Measurements from ENCODE around the gene MAST4.

The MAST4 gene

DNA sequence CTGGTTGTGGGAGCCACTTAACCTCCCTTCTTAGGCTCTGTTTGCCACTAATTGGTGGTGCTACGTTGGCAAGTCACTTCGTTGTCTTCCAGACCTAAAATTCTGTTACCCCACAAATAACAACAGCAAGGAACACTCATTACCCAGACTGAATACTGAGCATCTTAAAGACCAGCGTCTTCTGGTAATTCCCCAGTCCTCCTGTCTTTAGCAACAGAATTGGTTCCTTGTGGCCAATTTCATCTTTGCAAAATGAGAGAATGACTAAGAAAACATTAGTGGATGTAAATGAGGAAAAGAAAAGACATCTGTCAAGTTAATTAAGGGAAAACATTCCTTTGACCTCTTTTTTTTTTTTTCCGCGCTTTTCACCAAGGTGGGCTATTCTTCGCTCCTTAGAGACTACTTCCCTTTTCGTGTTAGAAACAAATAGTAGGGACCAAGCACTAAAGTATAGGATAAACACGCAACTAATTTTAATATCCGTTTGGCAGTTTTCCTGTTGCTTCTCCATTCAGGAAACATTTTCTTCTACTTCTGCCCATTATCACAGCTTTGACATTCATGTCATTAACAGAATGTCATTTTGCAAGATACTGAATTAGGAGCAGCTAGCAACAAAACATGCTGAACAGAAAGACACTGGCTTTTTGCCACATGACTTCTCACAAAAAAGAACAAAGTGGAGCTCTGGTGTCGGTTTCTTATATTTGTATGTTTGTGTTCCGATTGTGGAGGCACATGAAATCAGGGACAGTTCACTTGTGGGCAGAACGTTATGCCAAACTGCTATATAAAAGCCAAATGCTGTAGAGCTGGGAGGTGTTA, 446.2 kb downstream of the MAST4 start:
- DNase-seq (ENCODE audit: low read depth in 2 of 2): no peak

- DNase-seq (ENCODE audit: low read depth in 2 of 2): no peak
These were observed 447.8 kb downstream of the MAST4 start for GRCh38 chr5:67043796-67044511.

- no peak for DNase-seq (ENCODE audit: low read depth in 2 of 2)
These were observed 449.9 kb downstream of the MAST4 start for GRCh38 chr5:67045816-67046740.

GRCh38 chr5:67047160-67047559, 451.0 kb downstream of the MAST4 start:
- no peak for DNase-seq (ENCODE audit: low read depth in 2 of 2)

DNA sequence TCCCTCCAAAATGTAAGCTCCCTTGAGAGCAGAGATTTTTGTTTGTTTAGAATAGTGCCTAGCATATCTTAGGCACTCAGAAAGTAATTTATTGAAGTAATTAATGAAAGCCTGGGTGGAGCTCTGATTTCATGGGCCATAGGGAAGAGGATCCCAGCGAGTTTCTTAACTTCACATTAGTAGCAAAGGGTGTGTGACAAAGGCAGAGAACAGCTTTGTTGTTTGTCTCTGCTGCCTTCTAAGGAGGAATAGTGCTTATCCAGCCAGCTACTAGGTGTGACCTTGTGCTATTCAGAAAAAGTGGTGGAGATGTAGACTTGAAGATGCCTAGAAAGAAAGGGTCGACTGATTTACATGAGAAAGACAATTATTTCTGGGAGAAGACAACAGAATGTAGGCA, 451.4 kb downstream of the MAST4 start:
- no peak for DNase-seq (ENCODE audit: low read depth in 2 of 2)

GRCh38 chr5:67050125-67050524, 453.9 kb downstream of the MAST4 start:
- no peak for DNase-seq (ENCODE audit: low read depth in 2 of 2)

DNA sequence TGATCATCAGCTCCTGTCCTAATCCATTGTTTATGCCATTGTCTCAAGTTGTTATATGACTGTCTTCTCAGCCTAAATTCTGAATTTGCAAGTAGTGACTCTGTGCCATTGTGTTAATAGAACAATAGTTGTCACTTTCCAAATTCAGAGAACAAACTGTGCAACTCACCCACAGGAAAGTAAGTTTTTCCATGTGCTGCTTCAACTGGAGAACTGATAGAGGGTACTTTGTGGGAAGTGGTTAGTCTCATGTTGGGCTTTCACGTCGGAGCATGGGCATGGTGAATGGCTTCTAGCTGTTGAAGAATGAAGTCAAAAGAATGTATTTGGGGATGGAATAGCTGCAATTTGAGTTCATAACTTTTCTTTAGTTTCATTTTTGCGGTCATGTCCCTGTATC, 454.4 kb downstream of the MAST4 start:
- no peak for DNase-seq (ENCODE audit: low read depth in 2 of 2)

DNA sequence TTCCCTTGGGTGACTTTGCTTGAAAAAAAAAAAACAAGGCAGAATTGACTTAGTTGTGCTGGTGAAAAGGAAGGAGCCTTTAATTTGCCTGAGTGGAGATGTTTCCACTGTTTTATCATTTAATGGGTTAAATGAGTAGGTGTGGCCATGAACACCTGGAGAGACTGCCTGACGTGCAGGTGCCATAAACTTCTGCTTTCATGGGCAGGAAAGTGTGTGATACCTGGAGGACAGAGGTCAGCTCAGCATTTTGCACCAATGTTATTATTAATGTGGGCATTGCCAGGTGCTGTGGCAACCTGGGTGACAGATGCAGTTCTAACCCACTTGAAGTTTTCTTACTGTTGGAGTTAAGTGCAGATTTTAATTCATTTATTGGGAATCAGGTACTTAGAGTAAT, 455.0 kb downstream of the MAST4 start:
- no peak for DNase-seq (ENCODE audit: low read depth in 2 of 2)

- DNase-seq (ENCODE audit: low read depth in 2 of 2): no peak
These were observed 455.8 kb downstream of the MAST4 start for GRCh38 chr5:67052034-67052433.

DNA sequence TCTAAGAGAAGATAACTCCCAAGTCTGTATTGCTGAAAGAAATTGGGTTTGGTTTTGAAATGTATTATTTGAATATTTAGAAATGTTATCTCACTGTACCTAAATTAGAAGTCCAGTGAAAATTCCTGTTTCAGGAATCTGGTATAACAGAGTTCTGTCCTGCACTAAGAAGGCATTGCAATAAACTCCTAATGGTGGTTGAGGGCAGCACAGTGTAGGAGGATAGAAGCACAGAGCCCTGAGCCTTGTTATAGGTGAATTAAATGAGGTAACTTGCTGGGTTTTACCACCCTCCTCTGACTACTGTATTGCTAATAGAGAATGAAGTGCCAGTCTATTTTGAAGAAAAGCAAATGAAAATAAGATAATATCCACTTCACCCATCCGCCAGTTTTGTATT, 457.0 kb downstream of the MAST4 start:
- no peak for DNase-seq (ENCODE audit: low read depth in 2 of 2)

DNA sequence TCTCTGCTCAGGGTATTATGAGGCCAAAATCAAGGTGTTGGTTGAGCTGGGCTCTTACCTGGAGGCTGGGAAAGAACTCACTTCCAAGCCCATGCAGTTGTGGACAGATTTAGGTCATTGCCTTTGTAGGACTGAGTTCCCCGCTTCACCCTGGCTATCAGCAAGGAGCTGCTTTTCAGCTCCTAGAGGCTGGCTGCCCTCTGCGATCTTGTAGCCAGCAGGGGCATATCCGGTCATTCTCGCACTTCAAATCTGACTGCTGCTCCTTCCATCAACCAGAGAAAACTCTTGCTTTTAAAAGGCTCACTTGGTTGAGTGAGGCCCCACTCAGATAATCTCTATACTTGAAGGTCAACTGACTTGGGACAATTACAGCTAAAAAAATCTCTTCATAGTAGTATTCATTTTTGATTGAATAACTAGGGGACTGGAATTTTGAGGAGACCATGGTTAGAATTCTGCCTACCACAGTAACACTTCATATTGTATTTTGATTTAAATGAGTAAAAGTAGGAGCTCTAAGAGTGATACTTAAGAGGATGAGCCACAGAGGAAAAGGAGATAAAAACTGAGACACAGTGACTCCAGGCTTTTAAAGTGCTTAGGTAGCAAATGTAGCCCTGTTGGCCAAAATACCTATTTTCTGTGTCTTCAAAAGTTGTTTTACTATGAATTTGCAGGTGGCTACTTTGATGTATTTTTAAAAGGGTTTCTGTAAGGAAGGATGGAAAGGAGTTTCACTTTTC, 463.0 kb downstream of the MAST4 start:
- no peak for DNase-seq (ENCODE audit: low read depth in 2 of 2)

- no peak for DNase-seq (ENCODE audit: low read depth in 2 of 2)
These were observed 463.7 kb downstream of the MAST4 start for GRCh38 chr5:67059744-67060490.

GRCh38 chr5:67061511-67061910, 465.3 kb downstream of the MAST4 start:
- DNase-seq (ENCODE audit: low read depth in 2 of 2): no peak

DNA sequence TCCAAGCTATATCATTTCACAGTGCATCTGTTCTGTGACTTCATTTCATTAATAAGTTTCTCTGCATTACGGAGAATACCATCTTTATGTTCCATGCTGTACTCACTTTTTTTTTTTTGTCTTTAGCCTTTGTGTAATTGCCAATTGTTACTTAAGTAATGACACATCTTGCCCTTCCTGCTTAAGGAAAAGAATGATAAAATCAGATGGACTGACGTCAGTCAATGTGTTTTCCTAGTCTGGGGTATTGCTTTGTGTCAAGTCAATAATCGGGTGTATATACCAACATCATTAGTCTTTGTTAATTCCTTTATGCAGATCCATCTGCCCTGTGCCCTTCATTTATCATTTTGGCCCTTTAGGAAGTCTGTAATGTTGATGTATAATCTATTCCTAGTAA, 466.9 kb downstream of the MAST4 start:
- no peak for DNase-seq (ENCODE audit: low read depth in 2 of 2)

GRCh38 chr5:67063791-67064190, 467.6 kb downstream of the MAST4 start:
- DNase-seq (ENCODE audit: low read depth in 2 of 2): no peak

DNA sequence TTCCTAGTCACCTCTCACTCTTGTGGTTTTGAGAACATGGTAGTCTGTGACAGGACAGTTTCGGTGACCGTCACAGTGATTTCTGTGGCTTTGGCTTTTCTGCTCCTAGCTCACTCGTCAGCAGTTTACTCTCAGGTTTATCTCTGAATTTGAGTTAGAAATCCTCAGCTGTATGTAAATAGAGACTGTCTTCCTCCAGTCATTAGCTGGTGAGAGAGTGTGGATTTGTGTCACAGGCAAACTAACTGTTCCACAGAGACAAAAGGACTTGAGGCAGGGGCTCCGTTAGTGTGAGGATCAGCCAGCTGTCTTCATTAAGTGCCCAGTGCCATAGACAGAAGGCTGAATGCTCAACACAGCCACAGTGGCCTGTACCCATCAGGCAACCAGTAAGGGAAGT, 469.0 kb downstream of the MAST4 start:
- no peak for DNase-seq (ENCODE audit: low read depth in 2 of 2)

DNA sequence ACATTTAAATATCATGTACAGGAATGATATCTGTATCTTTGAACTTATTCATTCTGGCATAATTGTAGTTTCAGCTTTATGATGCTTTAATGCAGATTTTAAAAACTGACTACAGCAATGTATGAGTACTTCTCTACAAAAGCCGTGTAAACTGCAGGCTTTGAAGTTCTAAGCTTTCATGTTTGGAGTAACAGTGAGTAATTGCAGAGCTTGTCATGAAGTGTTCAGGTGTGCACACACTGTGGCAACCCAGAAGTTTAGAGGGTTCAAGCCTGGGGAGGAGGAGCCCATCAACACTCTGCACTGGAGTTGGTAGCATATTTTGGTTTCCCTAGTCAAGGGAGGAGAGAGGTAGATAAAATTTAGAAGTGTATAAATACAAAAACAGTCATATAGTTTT, 469.5 kb downstream of the MAST4 start:
- DNase-seq (ENCODE audit: low read depth in 2 of 2): no peak

DNA sequence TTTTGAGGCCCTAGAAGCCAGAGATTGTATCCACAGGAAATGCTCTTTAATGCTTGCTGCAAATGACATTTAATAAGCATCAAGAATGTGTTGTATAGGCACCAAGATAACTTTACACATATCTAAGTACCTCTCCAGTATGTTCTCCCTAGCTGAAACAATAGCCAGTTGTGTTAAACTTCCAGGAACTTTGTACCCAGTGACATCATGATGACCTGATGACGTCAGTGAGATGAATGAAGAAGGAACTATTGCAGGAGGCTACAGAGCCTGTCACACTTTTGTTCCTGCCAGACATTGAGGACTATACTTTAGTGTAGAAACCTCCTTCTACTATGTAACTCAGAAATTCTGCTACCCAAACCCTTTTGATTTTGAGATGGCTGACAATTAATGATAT, 470.6 kb downstream of the MAST4 start:
- DNase-seq (ENCODE audit: low read depth in 2 of 2): no peak

- no peak for DNase-seq (ENCODE audit: low read depth in 2 of 2)
These were observed 477.0 kb downstream of the MAST4 start for GRCh38 chr5:67073045-67073680.

GRCh38 chr5:67077296-67077695, 481.1 kb downstream of the MAST4 start:
- no peak for DNase-seq (ENCODE audit: low read depth in 2 of 2)
